Measurements from ENCODE around the gene NFASC.

Gene NFASC

GRCh38 chr1:204968951-204969350, 98.3 kb downstream of the NFASC start:
- Histone ChIP-seq H3K9me2 (replicated peaks; ENCODE audit: insufficient read depth, low read length) (no peaks in the 10 kb centered on the region), H3F3A (ENCODE audit: insufficient read depth) (no peaks in the 10 kb centered on the region)
- TF ChIP-seq EZH2phosphoT487 (conservative IDR thresholded peaks at IDR 0.05; ENCODE audit: low read length) (no peak), CTCF (IDR thresholded peaks at IDR 0.05; ENCODE audit: insufficient read depth, low read length, poor library complexity, severe bottlenecking) (no peak)

GRCh38 chr1:204970937-204971336, 100.3 kb downstream of the NFASC start:
- Histone ChIP-seq H3K4me2 (ENCODE audit: low read depth, low read length, poor library complexity, severe bottlenecking) (no peak overlapping the region), H3K27ac (ENCODE audit: low read depth, low read length) (no peak overlapping the region), H4K20me1 (ENCODE audit: low read depth, low read length) (no peaks in the 10 kb centered on the region), H3K4me3 (ENCODE audit: insufficient read depth, low read length, poor library complexity, severe bottlenecking) (no peak overlapping the region), H3F3A (ENCODE audit: insufficient read depth) (no peaks in the 10 kb centered on the region), H3K9me2 (replicated peaks; ENCODE audit: insufficient read depth, low read length) (no peaks in the 10 kb centered on the region), H3K9me3 (ENCODE audit: insufficient read depth, low read length) (no peaks in the 10 kb centered on the region), H3K27me3 (ENCODE audit: low read length) (no peaks in the 10 kb centered on the region; the same call in 1 of the 2 replicates), H3K9ac (ENCODE audit: low read length) (no peak overlapping the region), H2AFZ (ENCODE audit: low read depth, low read length, severe bottlenecking) (no peak overlapping the region), H3K79me2 (ENCODE audit: insufficient read depth, low read length) (no peaks in the 10 kb centered on the region), H3K36me3 (ENCODE audit: low read length) (no peaks in the 10 kb centered on the region)
- no peak for TF ChIP-seq CTCF (IDR thresholded peaks at IDR 0.05; ENCODE audit: insufficient read depth, low read length, poor library complexity, severe bottlenecking)

More at GRCh38 chr1:204968951-204969350, 98.3 kb downstream of the NFASC start:
- no peak overlapping the region for H3K4me2 ChIP-seq (ENCODE audit: low read depth, low read length, poor library complexity, severe bottlenecking)
- no peaks in the 10 kb centered on the region; the same call in 1 of the 2 replicates for H3K27me3 ChIP-seq (ENCODE audit: low read length)
- H3K9me3 ChIP-seq (ENCODE audit: insufficient read depth, low read length), result no peaks in the 10 kb centered on the region
- no peak overlapping the region for H3K4me3 ChIP-seq (ENCODE audit: insufficient read depth, low read length, poor library complexity, severe bottlenecking)
- no peak overlapping the region for H3K9ac ChIP-seq (ENCODE audit: low read length)
- no peak overlapping the region for H2AFZ ChIP-seq (ENCODE audit: low read depth, low read length, severe bottlenecking)
- no peaks in the 10 kb centered on the region for H4K20me1 ChIP-seq (ENCODE audit: low read depth, low read length)
- H3K79me2 ChIP-seq (ENCODE audit: insufficient read depth, low read length), result no peaks in the 10 kb centered on the region
- no peaks in the 10 kb centered on the region for H3K36me3 ChIP-seq (ENCODE audit: low read length)
- H3K27ac ChIP-seq (ENCODE audit: low read depth, low read length), result no peak overlapping the region

- Histone ChIP-seq H3K27me3 (ENCODE audit: low read length) (no peaks in the 10 kb centered on the region; the same call in 1 of the 2 replicates), H3K4me2 (ENCODE audit: low read depth, low read length, poor library complexity, severe bottlenecking) (no peak overlapping the region), H2AFZ (ENCODE audit: low read depth, low read length, severe bottlenecking) (no peak overlapping the region)
Measured at GRCh38 chr1:204971517-204972336, 101.1 kb downstream of the NFASC start.

More at GRCh38 chr1:204971517-204972336, 101.1 kb downstream of the NFASC start:
- Histone ChIP-seq H3K4me3 (ENCODE audit: insufficient read depth, low read length, poor library complexity, severe bottlenecking) (no peak overlapping the region), H3K27ac (ENCODE audit: low read depth, low read length) (no peak overlapping the region), H4K20me1 (ENCODE audit: low read depth, low read length) (no peaks in the 10 kb centered on the region), H3K9me2 (replicated peaks; ENCODE audit: insufficient read depth, low read length) (no peaks in the 10 kb centered on the region), H3K9me3 (ENCODE audit: insufficient read depth, low read length) (no peaks in the 10 kb centered on the region), H3K36me3 (ENCODE audit: low read length) (no peaks in the 10 kb centered on the region), H3K79me2 (ENCODE audit: insufficient read depth, low read length) (no peaks in the 10 kb centered on the region), H3F3A (ENCODE audit: insufficient read depth) (no peaks in the 10 kb centered on the region), H3K9ac (ENCODE audit: low read length) (no peak overlapping the region)
- TF ChIP-seq EZH2phosphoT487 (conservative IDR thresholded peaks at IDR 0.05; ENCODE audit: low read length) (no peak), CTCF (IDR thresholded peaks at IDR 0.05; ENCODE audit: insufficient read depth, low read length, poor library complexity, severe bottlenecking) (no peak)

Measured in SU-DHL-6 (cell line).